SJSA1 (cell line): Measurements from ENCODE around the gene TSPOAP1. TPM values are rescaled to one million over a fixed set of nuclear protein-coding genes. Genes with fewer than 3 reads are reported as not detected.

Experiments used
- DNase-seq, 2 experiments: peaks; one replicate each; pipeline ENCODE4 v3.0.0-alpha.2; 2015 to 2020; ENCODE audit warnings: low spot score in 2 of 2, low read depth in 1 of 2
- H3K27ac ChIP-seq: fragments of 250-450 bp; sonication (Bioruptor Pico); 2 replicates; pipeline ENCODE4 v1.5.1; 2020; ENCODE audit warnings: mild to moderate bottlenecking, moderate library complexity
- H3K27me3 ChIP-seq: fragments of 250-450 bp; sonication (Bioruptor Pico); replicated peaks from 2 replicates; pipeline ENCODE4 v1.5.1; 2020; ENCODE audit warnings: mild to moderate bottlenecking, moderate library complexity
- H3K36me3 ChIP-seq: fragments of 250-450 bp; sonication (Bioruptor Pico); 2 replicates; pipeline ENCODE4 v1.5.1; 2020; ENCODE audit warnings: mild to moderate bottlenecking
- H3K4me1 ChIP-seq: fragments of 250-450 bp; sonication (Bioruptor Pico); replicated peaks from 2 replicates; pipeline ENCODE4 v1.6.1; 2021; ENCODE audit warnings: mild to moderate bottlenecking
- H3K4me3 ChIP-seq: fragments of 250-450 bp; sonication (Bioruptor Pico); 2 replicates; pipeline ENCODE4 v1.5.1; 2020; ENCODE audit warnings: mild to moderate bottlenecking
- H3K9me3 ChIP-seq: fragments of 250-450 bp; sonication (Bioruptor Pico); replicated peaks from 2 replicates; pipeline ENCODE4 v1.5.1; 2020; ENCODE audit warnings: mild to moderate bottlenecking
- total RNA-seq: library from RNA; depleted of rRNA; stranded (reverse); fragments of >200 nt; shearing (Covaris generic); gene quantifications from 2 replicates; pipeline ENCODE4 v1.2.3, GENCODE V29; 2014

Gene TSPOAP1
- total RNA-seq, 1 experiment from 2014 or later, result 0.05 TPM

- Histone ChIP-seq H3K27me3 (peaks cover 46% of the 10 kb centered on the region), H3K4me1 (no peaks in the 10 kb centered on the region), H3K36me3 (no peaks in the 10 kb centered on the region), H3K4me3 (no peak overlapping the region), H3K27ac (no peak overlapping the region), H3K9me3 (no peaks in the 10 kb centered on the region; the same call in 1 of the 2 replicates)
- no peak for DNase-seq
Observed at GRCh38 chr17:58277107-58277801, 51.3 kb downstream of the TSPOAP1 start.

- DNase-seq, result no peak
- H3K36me3 ChIP-seq, result no peaks in the 10 kb centered on the region
- peaks cover 49% of the 10 kb centered on the region for H3K27me3 ChIP-seq
- no peaks in the 10 kb centered on the region for H3K4me1 ChIP-seq
- H3K4me3 ChIP-seq, result no peak overlapping the region
- no peak overlapping the region for H3K27ac ChIP-seq
- H3K9me3 ChIP-seq, result no peaks in the 10 kb centered on the region; the same call in 1 of the 2 replicates
Observed at GRCh38 chr17:58276423-58276822, 52.2 kb downstream of the TSPOAP1 start.

- Histone ChIP-seq H3K27ac (no peak overlapping the region), H3K4me3 (no peak overlapping the region), H3K9me3 (no peaks in the 10 kb centered on the region; the same call in 1 of the 2 replicates), H3K27me3 (peaks cover 54% of the 10 kb centered on the region), H3K4me1 (no peaks in the 10 kb centered on the region), H3K36me3 (no peaks in the 10 kb centered on the region)
- no peak for DNase-seq
Observed at GRCh38 chr17:58275417-58275816, 53.2 kb downstream of the TSPOAP1 start.

- H3K9me3 ChIP-seq, result no peaks in the 10 kb centered on the region; the same call in 1 of the 2 replicates
- no peak overlapping the region for H3K27ac ChIP-seq
- H3K4me1 ChIP-seq, result no peaks in the 10 kb centered on the region
- H3K36me3 ChIP-seq, result no peaks in the 10 kb centered on the region
- peak in 1 of 2 experiments; percentile 47 for DNase-seq
- H3K27me3 ChIP-seq, result peaks cover 54% of the 10 kb centered on the region
- no peak overlapping the region for H3K4me3 ChIP-seq
Observed at GRCh38 chr17:58273453-58274104, 55.0 kb downstream of the TSPOAP1 start.

- Histone ChIP-seq H3K27me3 (peaks cover 52% of the 10 kb centered on the region), H3K4me3 (no peak overlapping the region), H3K27ac (no peak overlapping the region), H3K36me3 (no peaks in the 10 kb centered on the region), H3K9me3 (no peaks in the 10 kb centered on the region; the same call in 1 of the 2 replicates), H3K4me1 (no peaks in the 10 kb centered on the region)
- peak in 1 of 2 experiments; percentile 41 for DNase-seq
Observed at GRCh38 chr17:58272367-58273280, 56.0 kb downstream of the TSPOAP1 start.

GRCh38 chr17:58271216-58271931 is 57.2 kb downstream of the TSPOAP1 start:
- Histone ChIP-seq H3K9me3 (no peaks in the 10 kb centered on the region; the same call in 1 of the 2 replicates), H3K4me1 (no peaks in the 10 kb centered on the region), H3K27ac (no peak overlapping the region), H3K27me3 (peaks cover 58% of the 10 kb centered on the region), H3K4me3 (no peak overlapping the region), H3K36me3 (no peaks in the 10 kb centered on the region)
- DNase-seq, result peak in 1 of 2 experiments; percentile 32

GRCh38 chr17:58270476-58271215 is 57.9 kb downstream of the TSPOAP1 start:
- Histone ChIP-seq H3K27me3 (peaks cover 58% of the 10 kb centered on the region), H3K4me3 (no peak overlapping the region), H3K36me3 (no peaks in the 10 kb centered on the region), H3K9me3 (no peaks in the 10 kb centered on the region; the same call in 1 of the 2 replicates), H3K27ac (no peak overlapping the region), H3K4me1 (no peaks in the 10 kb centered on the region)
- DNase-seq, result peak in 1 of 2 experiments; percentile 35

GRCh38 chr17:58269557-58270291 is 58.9 kb downstream of the TSPOAP1 start:
- no peaks in the 10 kb centered on the region for H3K4me1 ChIP-seq
- peak in 1 of 2 experiments; percentile 22 for DNase-seq
- no peaks in the 10 kb centered on the region; the same call in 1 of the 2 replicates for H3K9me3 ChIP-seq
- H3K27ac ChIP-seq, result no peak overlapping the region
- H3K27me3 ChIP-seq, result peaks cover 56% of the 10 kb centered on the region
- H3K4me3 ChIP-seq, result no peak overlapping the region
- no peaks in the 10 kb centered on the region for H3K36me3 ChIP-seq

GRCh38 chr17:58268774-58269556 is 59.6 kb downstream of the TSPOAP1 start:
- Histone ChIP-seq H3K4me3 (no peak overlapping the region), H3K36me3 (no peaks in the 10 kb centered on the region), H3K27me3 (peaks cover 62% of the 10 kb centered on the region), H3K4me1 (no peaks in the 10 kb centered on the region), H3K9me3 (peaks cover 4% of the 10 kb centered on the region; the same call in 1 of the 2 replicates), H3K27ac (no peak overlapping the region)
- peak in 1 of 2 experiments; percentile 37 for DNase-seq

- Histone ChIP-seq H3K4me1 (no peaks in the 10 kb centered on the region), H3K9me3 (peaks cover 4% of the 10 kb centered on the region; the same call in 1 of the 2 replicates), H3K36me3 (no peaks in the 10 kb centered on the region), H3K27ac (no peak overlapping the region), H3K27me3 (peaks cover 67% of the 10 kb centered on the region), H3K4me3 (no peak overlapping the region)
- DNase-seq, result peak in 1 of 2 experiments; percentile 46
Observed at GRCh38 chr17:58268326-58268725, 60.3 kb downstream of the TSPOAP1 start.
